HepG2 (cell line): Measurements from ENCODE around the gene CREBRF. TPM values are rescaled to one million over a fixed set of nuclear protein-coding genes. Genes with fewer than 3 reads are reported as not detected.

Source experiments
- CCAR2 ChIP-seq: fragments of 200-400 bp; formaldehyde crosslinking; optimal IDR thresholded peaks from 2 replicates; pipeline ENCODE3; 2018; ENCODE audit warnings: low read depth, mild to moderate bottlenecking, low read length, moderate library complexity
- ETV6 ChIP-seq: sonication (generic); formaldehyde crosslinking; conservative IDR thresholded peaks from 2 replicates; pipeline ENCODE4 v1.4.0; 2020; ENCODE audit warnings: missing genetic modification reagents
- GLMP ChIP-seq: sonication (generic); formaldehyde crosslinking; IDR thresholded peaks from 2 replicates; pipeline ENCODE4 v1.9.0; 2021; ENCODE audit warnings: missing genetic modification reagents, mild to moderate bottlenecking, borderline replicate concordance
- LRRFIP1 ChIP-seq: sonication (generic); formaldehyde crosslinking; conservative IDR thresholded peaks from 2 replicates; pipeline ENCODE4 v1.4.0; 2020; ENCODE audit warnings: missing genetic modification reagents
- MED1 ChIP-seq: sonication (generic); formaldehyde crosslinking; IDR thresholded peaks from 2 replicates; pipeline ENCODE4 v1.4.0; 2020; ENCODE audit warnings: missing genetic modification reagents
- MEIS2 ChIP-seq: sonication (generic); formaldehyde crosslinking; IDR thresholded peaks from 2 replicates; pipeline ENCODE4 v1.9.0; 2021; ENCODE audit warnings: mild to moderate bottlenecking, missing genetic modification reagents
- MTERF4 ChIP-seq: sonication (generic); formaldehyde crosslinking; IDR thresholded peaks from 2 replicates; pipeline ENCODE4 v1.8.0; 2023; ENCODE audit warnings: mild to moderate bottlenecking, missing genetic modification reagents
- RFXANK ChIP-seq: IDR thresholded peaks from 2 replicates; pipeline ENCODE4 v1.6.1; 2016
- SIX1 ChIP-seq: sonication (generic); formaldehyde crosslinking; IDR thresholded peaks from 2 replicates; pipeline ENCODE4 v1.4.0; 2020; ENCODE audit warnings: missing genetic modification reagents, borderline replicate concordance
- SKI ChIP-seq: fragments of 450-650 bp; IDR thresholded peaks from one replicate; pipeline ENCODE4 v1.6.1; 2018; ENCODE audit warnings: mild to moderate bottlenecking; ENCODE audit not compliant: partially characterized antibody
- SRY ChIP-seq: sonication (generic); formaldehyde crosslinking; IDR thresholded peaks from 2 replicates; pipeline ENCODE4 v1.8.0; 2022; ENCODE audit warnings: mild to moderate bottlenecking, missing genetic modification reagents
- STAT5B ChIP-seq: sonication (generic); formaldehyde crosslinking; IDR thresholded peaks from 2 replicates; pipeline ENCODE4 v1.4.0; 2020; ENCODE audit warnings: missing genetic modification reagents
- ZNF207 ChIP-seq: fragments of 450-650 bp; IDR thresholded peaks from 2 replicates; pipeline ENCODE4 v1.6.1; 2016; ENCODE audit warnings: antibody characterized with exemption, borderline replicate concordance
- ZNF232 ChIP-seq: sonication (generic); formaldehyde crosslinking; IDR thresholded peaks from 2 replicates; pipeline ENCODE4 v1.4.0; 2020; ENCODE audit warnings: missing genetic modification reagents, borderline replicate concordance
- ZNF329 ChIP-seq: sonication (generic); formaldehyde crosslinking; IDR thresholded peaks from 2 replicates; pipeline ENCODE4 v1.9.0; 2021; ENCODE audit warnings: low read depth, mild to moderate bottlenecking, missing genetic modification reagents
- ZNF367 ChIP-seq: sonication (generic); formaldehyde crosslinking; IDR thresholded peaks from 2 replicates; pipeline ENCODE4 v1.4.0; 2020; ENCODE audit warnings: missing genetic modification reagents, borderline replicate concordance
- ZNF878 ChIP-seq: sonication (generic); formaldehyde crosslinking; IDR thresholded peaks from 2 replicates; pipeline ENCODE4 v1.8.1; 2023; ENCODE audit warnings: mild to moderate bottlenecking, missing genetic modification reagents, moderate library complexity
- ZSCAN30 ChIP-seq: sonication (generic); formaldehyde crosslinking; IDR thresholded peaks from 2 replicates; pipeline ENCODE4 v1.5.0; 2020; ENCODE audit warnings: mild to moderate bottlenecking, missing genetic modification reagents
- polyA plus RNA-seq, 8 experiments: library from polyadenylated mRNA; depleted of rRNA in 3 of 8; stranded (reverse) in 7 of 8; unstranded in 1 of 8; fragments of >200 nt; fragmentation: Illumina TruSeq in 4 of 8; extraction: Trizol in 4 of 8; gene quantifications; 2 replicates each; pipeline versions ENCODE4 v1.2.1 to v1.2.3, GENCODE V29; 2011 to 2016; ENCODE audit warnings: low read depth in 4 of 8, missing spikeins in 1 of 8, mixed read lengths in 1 of 8; ENCODE audit not compliant: insufficient read depth in 1 of 8
- total RNA-seq, 5 experiments: library from RNA; depleted of rRNA; stranded (reverse); fragments of >200 nt; fragmentation: Illumina TruSeq; extraction: Trizol; gene quantifications; 2 replicates each; pipeline ENCODE4 v1.2.3, GENCODE V29; 2016; ENCODE audit warnings: low read depth in 1 of 5
- TF ChIP-seq, protein P1 (sequence below): IDR thresholded peaks from 2 replicates; pipeline ENCODE4 v1.6.1; 2012; ENCODE audit warnings: inconsistent platforms
- TF ChIP-seq, protein P2 (sequence below): sonication (generic); formaldehyde crosslinking; IDR thresholded peaks from 2 replicates; pipeline ENCODE4 v1.5.1; 2020; ENCODE audit warnings: mild to moderate bottlenecking, missing genetic modification reagents
- TF ChIP-seq, protein P3 (sequence below): sonication (generic); formaldehyde crosslinking; conservative IDR thresholded peaks from 2 replicates; pipeline ENCODE4 v1.5.0; 2020; ENCODE audit warnings: missing genetic modification reagents

Gene CREBRF
- total and polyA plus RNA-seq, 2 of the 13 experiments (the other 11 are each of a cell fraction or from before 2014, with no cell fraction given), result 4.5 to 10.2 TPM

GRCh38 chr5:173015598-173016455 lies 40.3 kb upstream of the CREBRF start (continued):
- no peak for TF ChIP-seq ZSCAN30
- no peak for TF ChIP-seq ZNF232 (CRISPR knock-in tag)
- no peak for TF ChIP-seq ZNF329 (CRISPR knock-in tag)
- no peak for TF ChIP-seq GLMP
- TF ChIP-seq ETV6 (CRISPR knock-in tag), result no peak
- no peak for TF ChIP-seq MTERF4
- TF ChIP-seq SKI, result no peak
- no peak for TF ChIP-seq SRY (CRISPR knock-in tag)
- TF ChIP-seq, protein P1, sequence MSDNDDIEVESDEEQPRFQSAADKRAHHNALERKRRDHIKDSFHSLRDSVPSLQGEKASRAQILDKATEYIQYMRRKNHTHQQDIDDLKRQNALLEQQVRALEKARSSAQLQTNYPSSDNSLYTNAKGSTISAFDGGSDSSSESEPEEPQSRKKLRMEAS, result no peak
- no peak for TF ChIP-seq MEIS2
- TF ChIP-seq, protein P2, sequence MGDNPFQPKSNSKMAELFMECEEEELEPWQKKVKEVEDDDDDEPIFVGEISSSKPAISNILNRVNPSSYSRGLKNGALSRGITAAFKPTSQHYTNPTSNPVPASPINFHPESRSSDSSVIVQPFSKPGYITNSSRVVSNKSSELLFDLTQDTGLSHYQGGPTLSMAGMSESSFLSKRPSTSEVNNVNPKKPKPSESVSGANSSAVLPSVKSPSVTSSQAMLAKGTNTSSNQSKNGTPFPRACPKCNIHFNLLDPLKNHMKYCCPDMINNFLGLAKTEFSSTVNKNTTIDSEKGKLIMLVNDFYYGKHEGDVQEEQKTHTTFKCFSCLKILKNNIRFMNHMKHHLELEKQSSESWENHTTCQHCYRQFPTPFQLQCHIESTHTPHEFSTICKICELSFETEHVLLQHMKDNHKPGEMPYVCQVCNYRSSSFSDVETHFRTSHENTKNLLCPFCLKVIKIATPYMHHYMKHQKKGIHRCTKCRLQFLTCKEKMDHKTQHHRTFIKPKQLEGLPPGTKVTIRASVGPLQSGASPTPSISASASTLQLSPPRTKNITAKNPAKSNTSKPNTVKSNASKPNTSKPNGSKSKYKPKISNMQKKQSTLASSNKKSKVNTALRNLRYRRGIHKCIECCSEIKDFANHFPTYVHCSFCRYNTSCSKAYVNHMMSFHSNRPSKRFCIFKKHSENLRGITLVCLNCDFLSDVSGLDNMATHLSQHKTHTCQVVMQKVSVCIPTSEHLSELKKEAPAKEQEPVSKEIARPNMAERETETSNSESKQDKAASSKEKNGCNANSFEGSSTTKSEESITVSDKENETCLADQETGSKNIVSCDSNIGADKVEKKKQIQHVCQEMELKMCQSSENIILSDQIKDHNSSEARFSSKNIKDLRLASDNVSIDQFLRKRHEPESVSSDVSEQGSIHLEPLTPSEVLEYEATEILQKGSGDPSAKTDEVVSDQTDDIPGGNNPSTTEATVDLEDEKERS (CRISPR knock-in tag), result 0 out of 2 replicates have a peak, but pooled peaks have one; percentile 13
- no peak for TF ChIP-seq SIX1
- no peak for TF ChIP-seq ZNF207
- TF ChIP-seq, protein P3, sequence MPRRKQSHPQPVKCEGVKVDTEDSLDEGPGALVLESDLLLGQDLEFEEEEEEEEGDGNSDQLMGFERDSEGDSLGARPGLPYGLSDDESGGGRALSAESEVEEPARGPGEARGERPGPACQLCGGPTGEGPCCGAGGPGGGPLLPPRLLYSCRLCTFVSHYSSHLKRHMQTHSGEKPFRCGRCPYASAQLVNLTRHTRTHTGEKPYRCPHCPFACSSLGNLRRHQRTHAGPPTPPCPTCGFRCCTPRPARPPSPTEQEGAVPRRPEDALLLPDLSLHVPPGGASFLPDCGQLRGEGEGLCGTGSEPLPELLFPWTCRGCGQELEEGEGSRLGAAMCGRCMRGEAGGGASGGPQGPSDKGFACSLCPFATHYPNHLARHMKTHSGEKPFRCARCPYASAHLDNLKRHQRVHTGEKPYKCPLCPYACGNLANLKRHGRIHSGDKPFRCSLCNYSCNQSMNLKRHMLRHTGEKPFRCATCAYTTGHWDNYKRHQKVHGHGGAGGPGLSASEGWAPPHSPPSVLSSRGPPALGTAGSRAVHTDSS (CRISPR knock-in tag), result no peak
- TF ChIP-seq STAT5B (CRISPR knock-in tag), result no peak
- no peak for TF ChIP-seq ZNF367
- TF ChIP-seq LRRFIP1 (CRISPR knock-in tag), result no peak
- no peak for TF ChIP-seq ZNF878 (CRISPR knock-in tag)
- no peak for TF ChIP-seq RFXANK (CRISPR knock-in tag)
- TF ChIP-seq MED1, result peak; percentile 69
- TF ChIP-seq CCAR2, result no peak
